Tibial nerve (tissue), 4 donors: Measurements from ENCODE around the gene SIM1.

Source experiments
- CTCF ChIP-seq, 5 experiments: fragments of 200-600 bp in 3 of 5; fragments of 450-650 bp in 2 of 5; sonication (generic) in 3 of 5; IDR thresholded peaks; one replicate each; pipeline ENCODE4 v1.5.1; 2016 to 2019; ENCODE audit warnings: antibody characterized with exemption in 5 of 5, mild to moderate bottlenecking in 3 of 5, moderate library complexity in 2 of 5
- EP300 ChIP-seq, 2 donors: sonication (generic); formaldehyde crosslinking; IDR thresholded peaks; one replicate each; pipeline ENCODE4 v1.6.1; 2017; ENCODE audit warnings: antibody characterized with exemption in 2 of 2, mild to moderate bottlenecking in 1 of 2
- POLR2A ChIP-seq, 2 donors: fragments of 450-650 bp; IDR thresholded peaks; one replicate each; pipeline ENCODE4 v1.6.1; 2017; ENCODE audit warnings: antibody characterized with exemption in 2 of 2, mild to moderate bottlenecking in 2 of 2, moderate library complexity in 2 of 2

GRCh38 chr6:100432136-100432535, 32.6 kb downstream of the SIM1 start:
- no peak for TF ChIP-seq CTCF (IDR thresholded peaks at IDR 0.05)
- no peak for TF ChIP-seq POLR2A (IDR thresholded peaks at IDR 0.05)
- TF ChIP-seq EP300 (IDR thresholded peaks at IDR 0.05), result no peak
